ENCODE results near the gene GLIS2. TPM values are rescaled to one million over a fixed set of nuclear protein-coding genes. Genes with fewer than 3 reads are reported as not detected.
A peak's percentile ranks its signal among the peaks of the same experiment; 100 is the strongest.

GLIS2 gene
- total RNA-seq, 1 donor from 2014 or later: 17.4 TPM

GRCh38 chr16:4388271-4389021 lies 72.6 kb downstream of the GLIS2 start:
- Mint-ChIP-seq H3K4me1 (peaks cover 20% of the 10 kb centered on the region), H3K27ac (ENCODE audit: unreplicated experiment) (peak overlapping the region; percentile 67), H3K27me3 (ENCODE audit: low read depth) (no peaks in the 10 kb centered on the region), H3K9me3 (no peaks in the 10 kb centered on the region), H3K36me3 (ENCODE audit: low read depth) (no peaks in the 10 kb centered on the region), H3K4me3 (no peak overlapping the region)
- no peak for DNase-seq (ENCODE audit: low read depth, low spot score)
- TF ChIP-seq, protein P1, sequence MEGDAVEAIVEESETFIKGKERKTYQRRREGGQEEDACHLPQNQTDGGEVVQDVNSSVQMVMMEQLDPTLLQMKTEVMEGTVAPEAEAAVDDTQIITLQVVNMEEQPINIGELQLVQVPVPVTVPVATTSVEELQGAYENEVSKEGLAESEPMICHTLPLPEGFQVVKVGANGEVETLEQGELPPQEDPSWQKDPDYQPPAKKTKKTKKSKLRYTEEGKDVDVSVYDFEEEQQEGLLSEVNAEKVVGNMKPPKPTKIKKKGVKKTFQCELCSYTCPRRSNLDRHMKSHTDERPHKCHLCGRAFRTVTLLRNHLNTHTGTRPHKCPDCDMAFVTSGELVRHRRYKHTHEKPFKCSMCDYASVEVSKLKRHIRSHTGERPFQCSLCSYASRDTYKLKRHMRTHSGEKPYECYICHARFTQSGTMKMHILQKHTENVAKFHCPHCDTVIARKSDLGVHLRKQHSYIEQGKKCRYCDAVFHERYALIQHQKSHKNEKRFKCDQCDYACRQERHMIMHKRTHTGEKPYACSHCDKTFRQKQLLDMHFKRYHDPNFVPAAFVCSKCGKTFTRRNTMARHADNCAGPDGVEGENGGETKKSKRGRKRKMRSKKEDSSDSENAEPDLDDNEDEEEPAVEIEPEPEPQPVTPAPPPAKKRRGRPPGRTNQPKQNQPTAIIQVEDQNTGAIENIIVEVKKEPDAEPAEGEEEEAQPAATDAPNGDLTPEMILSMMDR (conservative IDR thresholded peaks at IDR 0.05): no peak

Other genes with a start within 250 kb of the GLIS2 start
- gene ADCY9, start 199.6 kb upstream of the GLIS2 start, total RNA-seq: 9.4 and 11.6 TPM in 2 replicates
- 0.32 and 0.40 TPM in 2 replicates for gene SRL, start 74.0 kb upstream of the GLIS2 start, total RNA-seq
- 36.9 and 37.9 TPM in 2 replicates for gene TFAP4, start 43.0 kb upstream of the GLIS2 start, total RNA-seq
- gene PAM16, start 35.3 kb downstream of the GLIS2 start, total RNA-seq: 36.2 and 43.3 TPM in 2 replicates
- gene VASN, start 55.8 kb downstream of the GLIS2 start, total RNA-seq: 0.91 and 1.2 TPM in 2 replicates
- 43.2 and 45.4 TPM in 2 replicates for gene CORO7, start 100.5 kb downstream of the GLIS2 start, total RNA-seq
- gene DNAJA3, start 109.8 kb downstream of the GLIS2 start, total RNA-seq: 45.1 and 55.2 TPM in 2 replicates
- gene NMRAL1, start 158.6 kb downstream of the GLIS2 start, total RNA-seq: 40.5 and 45.0 TPM in 2 replicates
- gene HMOX2, start 160.3 kb downstream of the GLIS2 start, total RNA-seq: 38.1 and 39.6 TPM in 2 replicates
- gene CDIP1, start 222.7 kb downstream of the GLIS2 start, total RNA-seq: 31.7 and 32.2 TPM in 2 replicates
- 0.30 and 0.32 TPM in 2 replicates for gene C16orf96, start 240.3 kb downstream of the GLIS2 start, total RNA-seq

Data from neural crest cell (in vitro differentiated cells).